GM12865 (cell line): Measurements from ENCODE around the gene SPOCK1.

ENCODE experiments used
- DNase-seq: peaks from one replicate; pipeline ENCODE4 v3.0.0; 2010; ENCODE audit warnings: low read depth
- H3K4me3 ChIP-seq: 2 replicates; pipeline ENCODE4 v1.5.1; 2011; ENCODE audit warnings: mild to moderate bottlenecking, low read depth, low read length, control low read depth
- TF ChIP-seq, protein P1 (sequence below): IDR thresholded peaks from 2 replicates; pipeline ENCODE4 v1.5.1; 2011; ENCODE audit warnings: low read length, control low read depth, low read depth, inconsistent platforms; ENCODE audit not compliant: insufficient read depth; ENCODE audit errors: missing control alignments

SPOCK1 gene

DNA sequence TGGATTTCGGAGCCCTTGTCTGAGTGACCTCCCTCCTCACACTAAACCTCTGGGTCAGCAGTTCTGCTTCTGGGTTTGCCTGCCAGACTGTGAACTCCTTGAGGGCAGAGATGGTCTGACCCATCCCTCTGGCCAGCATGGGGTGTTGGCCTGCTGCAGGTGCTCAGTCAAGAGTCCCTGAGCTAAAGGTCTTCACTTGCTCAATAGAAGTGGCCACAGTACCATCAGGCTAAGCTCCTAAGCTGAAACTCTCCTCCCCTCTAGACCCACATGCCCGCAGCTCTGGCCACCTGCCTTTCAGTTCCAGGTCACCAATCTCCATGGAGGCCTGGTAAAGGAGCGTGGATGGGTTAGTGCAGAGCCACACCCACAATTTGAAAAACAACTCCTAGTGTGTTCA lies 316.6 kb downstream of the SPOCK1 start:
- no peak overlapping the region for H3K4me3 ChIP-seq
- TF ChIP-seq, protein P1, sequence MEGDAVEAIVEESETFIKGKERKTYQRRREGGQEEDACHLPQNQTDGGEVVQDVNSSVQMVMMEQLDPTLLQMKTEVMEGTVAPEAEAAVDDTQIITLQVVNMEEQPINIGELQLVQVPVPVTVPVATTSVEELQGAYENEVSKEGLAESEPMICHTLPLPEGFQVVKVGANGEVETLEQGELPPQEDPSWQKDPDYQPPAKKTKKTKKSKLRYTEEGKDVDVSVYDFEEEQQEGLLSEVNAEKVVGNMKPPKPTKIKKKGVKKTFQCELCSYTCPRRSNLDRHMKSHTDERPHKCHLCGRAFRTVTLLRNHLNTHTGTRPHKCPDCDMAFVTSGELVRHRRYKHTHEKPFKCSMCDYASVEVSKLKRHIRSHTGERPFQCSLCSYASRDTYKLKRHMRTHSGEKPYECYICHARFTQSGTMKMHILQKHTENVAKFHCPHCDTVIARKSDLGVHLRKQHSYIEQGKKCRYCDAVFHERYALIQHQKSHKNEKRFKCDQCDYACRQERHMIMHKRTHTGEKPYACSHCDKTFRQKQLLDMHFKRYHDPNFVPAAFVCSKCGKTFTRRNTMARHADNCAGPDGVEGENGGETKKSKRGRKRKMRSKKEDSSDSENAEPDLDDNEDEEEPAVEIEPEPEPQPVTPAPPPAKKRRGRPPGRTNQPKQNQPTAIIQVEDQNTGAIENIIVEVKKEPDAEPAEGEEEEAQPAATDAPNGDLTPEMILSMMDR = no peak
- DNase-seq = no peak

DNA sequence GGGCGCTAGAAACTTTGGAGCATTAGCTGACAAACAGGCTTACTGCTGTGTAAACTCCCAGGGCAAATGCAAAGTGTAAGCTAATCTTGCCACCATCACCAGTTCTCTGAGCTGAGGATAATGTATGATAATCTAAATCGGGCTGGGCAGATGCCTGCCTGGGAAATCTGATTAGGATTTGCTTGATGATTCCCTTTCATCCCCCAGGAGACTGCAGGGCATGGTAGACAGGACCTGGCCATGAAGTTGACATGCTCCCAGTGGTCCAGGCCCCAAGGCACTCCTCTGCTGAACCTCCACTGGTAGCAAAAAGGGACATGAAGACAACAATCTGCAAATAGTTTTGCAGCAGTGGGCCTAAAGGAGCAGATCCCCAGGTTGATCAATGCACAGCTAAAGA lies 317.5 kb downstream of the SPOCK1 start:
- DNase-seq = no peak
- H3K4me3 ChIP-seq = no peak overlapping the region
- TF ChIP-seq, protein P1 = no peak

DNA sequence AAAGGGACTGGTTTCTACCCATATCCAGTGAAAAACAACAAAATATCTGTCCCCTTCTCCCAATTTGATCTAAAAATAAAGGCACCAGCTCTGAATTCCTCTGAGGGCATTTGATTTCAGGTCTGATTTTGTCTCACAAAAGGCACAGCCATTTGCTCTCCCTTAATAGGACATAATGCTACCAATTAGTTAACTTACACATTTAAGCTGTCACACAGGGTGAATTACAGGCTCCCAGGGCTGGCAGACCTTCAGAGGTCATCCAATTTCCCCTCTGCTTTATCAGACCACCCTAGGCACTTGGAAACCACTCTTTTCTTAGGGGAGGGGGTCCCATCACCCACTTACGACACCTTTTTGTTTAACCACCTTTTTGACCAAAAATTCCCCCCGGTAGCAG lies 319.9 kb downstream of the SPOCK1 start:
- DNase-seq = no peak
- TF ChIP-seq, protein P1 = no peak
- no peak overlapping the region for H3K4me3 ChIP-seq

DNA sequence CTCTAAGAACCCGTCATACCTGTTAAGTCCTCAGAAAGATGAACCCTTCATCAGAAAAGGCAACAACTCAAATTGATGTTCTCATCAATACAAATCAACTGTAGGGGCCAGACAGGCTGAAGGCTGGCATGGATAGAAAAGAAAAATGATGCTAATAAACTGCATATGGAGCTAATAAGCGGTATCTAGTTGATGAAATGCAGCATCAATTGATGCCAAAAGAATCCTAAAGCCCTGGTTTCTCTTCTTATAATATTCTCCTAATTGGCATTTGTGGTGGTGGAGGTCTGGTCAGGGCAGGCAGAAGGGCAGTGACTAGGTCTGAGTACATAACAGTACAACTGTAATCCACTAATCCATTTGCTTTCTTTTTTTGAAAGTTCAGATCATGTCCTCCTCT lies 322.5 kb downstream of the SPOCK1 start:
- no peak for DNase-seq
- no peak overlapping the region for H3K4me3 ChIP-seq
- TF ChIP-seq, protein P1 = no peak

DNA sequence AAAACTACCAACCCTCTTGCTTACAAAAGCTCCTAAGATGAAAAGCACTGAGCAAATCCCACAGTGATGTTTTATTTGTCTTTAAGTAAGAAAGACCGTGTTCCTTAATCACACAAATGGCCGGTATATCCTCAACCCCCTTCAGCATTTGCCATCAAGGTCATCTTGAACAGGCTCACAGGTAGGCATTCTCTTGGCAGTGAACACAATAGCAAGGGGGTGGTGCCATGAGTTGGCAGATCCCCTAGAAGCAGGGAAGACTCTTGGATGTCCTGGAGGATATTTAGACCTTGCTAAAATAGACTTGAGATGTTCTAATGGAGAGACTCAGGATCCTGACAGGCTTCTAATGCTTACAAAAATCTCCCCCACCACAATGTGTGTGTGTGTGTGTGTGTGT lies 323.0 kb downstream of the SPOCK1 start:
- DNase-seq = no peak
- H3K4me3 ChIP-seq = no peak overlapping the region
- TF ChIP-seq, protein P1 = no peak

DNA sequence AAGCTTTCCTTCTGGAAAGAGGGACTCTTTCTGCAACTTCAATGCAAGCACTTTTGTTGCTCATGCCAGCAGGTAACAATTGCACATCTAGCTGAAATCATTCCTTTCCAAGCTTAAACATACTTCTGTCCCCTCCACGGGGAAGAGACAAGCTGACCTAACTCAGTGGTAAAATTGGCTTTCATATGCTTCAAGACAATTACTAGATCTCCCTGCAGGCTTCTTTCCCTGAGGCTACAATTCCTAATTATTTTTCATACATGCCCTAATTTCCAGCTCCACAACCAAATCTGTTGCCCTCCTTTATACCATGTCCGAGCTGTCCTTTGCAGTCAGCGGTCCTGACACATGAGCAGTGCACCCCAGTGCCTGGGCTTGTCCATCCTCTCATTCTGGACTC lies 324.9 kb downstream of the SPOCK1 start:
- TF ChIP-seq, protein P1 = no peak
- no peak overlapping the region for H3K4me3 ChIP-seq
- DNase-seq = no peak

DNA sequence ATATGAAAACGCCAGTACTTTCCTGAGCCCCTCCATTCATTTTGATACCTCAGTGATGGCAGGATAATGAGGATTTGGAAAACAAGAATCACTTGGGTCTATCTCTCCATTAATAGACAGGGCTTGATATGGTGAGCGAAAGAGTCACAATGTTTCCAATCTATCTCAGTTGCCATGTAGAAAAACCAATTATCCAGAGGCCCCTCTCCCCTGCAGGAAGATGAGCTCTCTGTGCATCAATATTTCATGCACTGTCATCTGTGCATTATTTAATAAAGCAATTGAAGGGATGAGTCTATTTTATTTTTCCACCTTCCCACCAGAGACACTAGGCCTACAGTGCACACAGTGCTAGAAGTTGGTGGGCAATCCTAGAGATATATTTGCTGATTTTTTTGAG lies 326.9 kb downstream of the SPOCK1 start:
- DNase-seq = no peak
- TF ChIP-seq, protein P1 = no peak

More for the DNA sequence above, 326.9 kb downstream of the SPOCK1 start:
- H3K4me3 ChIP-seq = no peak overlapping the region
